GM23338 (cell line): Measurements from ENCODE around the gene DHRS4L2. TPM values are rescaled to one million over a fixed set of nuclear protein-coding genes. Genes with fewer than 3 reads are reported as not detected.

Source experiments
- CTCF ChIP-seq, 2 experiments: fragments of 200-600 bp in 1 of 2; sonication (generic) in 1 of 2; conservative IDR thresholded peaks; 2 replicates each; pipeline versions ENCODE4 v1.5.1 to v1.6.1; 2016 to 2017; ENCODE audit warnings: antibody characterized with exemption in 2 of 2, low read depth in 2 of 2, mild to moderate bottlenecking in 2 of 2, moderate library complexity in 1 of 2
- ETS1 ChIP-seq: IDR thresholded peaks from 2 replicates; pipeline ENCODE4 v1.6.1; 2016; ENCODE audit warnings: antibody characterized with exemption
- EZH2 ChIP-seq: fragments of 200-600 bp; sonication (generic); IDR thresholded peaks from one replicate; pipeline ENCODE4 v1.8.0; 2017; ENCODE audit warnings: antibody characterized with exemption, mild to moderate bottlenecking, low read depth; ENCODE audit not compliant: unreplicated experiment
- POLR2AphosphoS5 ChIP-seq: IDR thresholded peaks from 2 replicates; pipeline ENCODE4 v1.6.1; 2016; ENCODE audit warnings: antibody characterized with exemption, low read depth
- STAT1 ChIP-seq: IDR thresholded peaks from one replicate; pipeline ENCODE4 v1.6.1; 2016; ENCODE audit warnings: antibody characterized with exemption; ENCODE audit not compliant: unreplicated experiment
- ZNF114 ChIP-seq: fragments of 250-450 bp; sonication (Bioruptor Pico); IDR thresholded peaks from 2 replicates; pipeline ENCODE4 v1.5.0; 2020; ENCODE audit warnings: mild to moderate bottlenecking, moderate library complexity
- ZNF331 ChIP-seq: fragments of 250-450 bp; sonication (Bioruptor Pico); IDR thresholded peaks from 2 replicates; pipeline ENCODE4 v1.5.0; 2020; ENCODE audit warnings: low read depth, mild to moderate bottlenecking, moderate library complexity
- ZNF462 ChIP-seq: fragments of 250-450 bp; sonication (Bioruptor Pico); IDR thresholded peaks from 2 replicates; pipeline ENCODE4 v1.5.0; 2020; ENCODE audit warnings: mild to moderate bottlenecking, moderate library complexity
- polyA plus RNA-seq: library from polyadenylated mRNA; unstranded; fragments of >200 nt; fragmentation: Nextera tagmentation; extraction: Ambion mirVana; gene quantifications from 2 replicates; pipeline ENCODE4 v1.2.1, GENCODE V29; 2016
- total RNA-seq: library from RNA; depleted of rRNA; stranded (reverse); fragments of >200 nt; shearing (Covaris generic); gene quantifications from 2 replicates; pipeline ENCODE4 v1.2.3, GENCODE V29; 2014

Gene DHRS4L2
- total and polyA plus RNA-seq, 2 experiments from 2014 or later, result 6.7 to 12.9 TPM

- TF ChIP-seq ZNF462 (CRISPR knock-in tag) (no peak), CTCF (conservative IDR thresholded peaks at IDR 0.05; ENCODE audit: low read depth in 2 of 2) (no peak), ZNF331 (no peak), POLR2AphosphoS5 (no peak), ETS1 (no peak), EZH2 (no peak), ZNF114 (CRISPR knock-in tag) (no peak), STAT1 (no peak)
Measured at GRCh38 chr14:23941230-23941629, 47.5 kb upstream of the DHRS4L2 start (continued).
